A549 (cell line): ENCODE results near the gene ERN2. TPM values are rescaled to one million over a fixed set of nuclear protein-coding genes. Genes with fewer than 3 reads are reported as not detected.
A peak's percentile ranks its signal among the peaks of the same experiment; 100 is the strongest.

Experiments used
- ATAC-seq, 2 experiments: fragments of 200-7000 bp in 1 of 2; fragments of >200 bp in 1 of 2; cut with Nextera tagmentation in 1 of 2; cut with Tn5 transposase in 1 of 2; 3 replicates each; pipeline versions ENCODE4 v1.8.0 to v1.9.1; 2018 to 2020; ENCODE audit warnings: mild to moderate bottlenecking in 1 of 2, moderate library complexity in 1 of 2
- CTCF ChIA-PET: fragments of 300-600 bp; sonication (Branson Sonifier 250); formaldehyde crosslinking; extraction: SDS; loops from one replicate; lab custom pipeline; 2021; ENCODE audit warnings: antibody characterized with exemption, inconsistent platforms; lab: Yijun Ruan, JAX
- POLR2A ChIA-PET: fragments of 350-600 bp; formaldehyde crosslinking; extraction: SDS; loops from one replicate; lab custom pipeline; 2021; ENCODE audit warnings: antibody characterized with exemption, inconsistent platforms; lab: Yijun Ruan, JAX
- DNase-seq, 2 experiments: peaks; one replicate each; pipeline versions ENCODE4 v3.0.0 to v3.0.0-alpha.2; 2011 to 2016; ENCODE audit warnings: low read depth in 1 of 2, low spot score in 1 of 2
- FAIRE-seq: peaks from 2 replicates; lab custom pipeline; 2011; peaks lifted over from hg19 to GRCh38; lab: Jason Lieb, UNC
- H3K27ac ChIP-seq, 2 experiments: fragments of >200 bp; sonication (Bioruptor Twin); formaldehyde crosslinking; 3 replicates each; pipeline ENCODE4 v1.5.1; 2016 to 2017
- H3K4me1 ChIP-seq: fragments of >200 bp; sonication (Bioruptor Twin); formaldehyde crosslinking; 3 replicates; pipeline ENCODE4 v1.6.1; 2016
- H3K4me2 ChIP-seq: fragments of >200 bp; sonication (Bioruptor Twin); formaldehyde crosslinking; 3 replicates; pipeline ENCODE4 v1.6.1; 2016
- H3K4me3 ChIP-seq: fragments of >200 bp; sonication (Bioruptor Twin); formaldehyde crosslinking; 3 replicates; pipeline ENCODE4 v1.5.1; 2016
- H3K9me3 ChIP-seq: fragments of >200 bp; sonication (Bioruptor Twin); formaldehyde crosslinking; 3 replicates; pipeline ENCODE4 v1.6.1; 2016
- EHF ChIP-seq: fragments of 250-450 bp; sonication (Bioruptor Pico); IDR thresholded peaks from 2 replicates; pipeline ENCODE4 v1.5.0; 2020; ENCODE audit warnings: mild to moderate bottlenecking
- EHMT2 ChIP-seq: fragments of 200-600 bp; sonication (generic); IDR thresholded peaks from 2 replicates; pipeline ENCODE4 v1.6.1; 2016; ENCODE audit warnings: antibody characterized with exemption, low read depth, mild to moderate bottlenecking, moderate library complexity
- FOSB ChIP-seq: fragments of 250-450 bp; sonication (Bioruptor Pico); IDR thresholded peaks from 2 replicates; pipeline ENCODE4 v1.5.0; 2020; ENCODE audit warnings: mild to moderate bottlenecking, moderate library complexity
- FOSL2 ChIP-seq, 2 experiments: fragments of 450-650 bp in 1 of 2; fragments of >200 bp in 1 of 2; sonication (Bioruptor Twin) in 1 of 2; formaldehyde crosslinking; IDR thresholded peaks; 2 replicates each; pipeline versions ENCODE4 v1.5.0 to v1.6.1; 2016 to 2020; ENCODE audit warnings: mild to moderate bottlenecking in 1 of 2, moderate library complexity in 1 of 2
- GATA3 ChIP-seq: IDR thresholded peaks from 2 replicates; pipeline ENCODE4 v1.6.1; 2012; ENCODE audit warnings: borderline replicate concordance
- HES2 ChIP-seq: fragments of >200 bp; sonication (Bioruptor Twin); formaldehyde crosslinking; IDR thresholded peaks from 2 replicates; pipeline ENCODE4 v1.6.1; 2016
- PHF8 ChIP-seq: fragments of 200-600 bp; sonication (generic); IDR thresholded peaks from 2 replicates; pipeline ENCODE4 v1.6.1; 2016; ENCODE audit warnings: low read depth, mild to moderate bottlenecking, antibody characterized with exemption, moderate library complexity, borderline replicate concordance
- REST ChIP-seq: fragments of 200-600 bp; sonication (generic); IDR thresholded peaks from 2 replicates; pipeline ENCODE4 v1.6.1; 2016; ENCODE audit warnings: antibody characterized with exemption, mild to moderate bottlenecking, moderate library complexity
- ZFP36 ChIP-seq: fragments of 450-650 bp; IDR thresholded peaks from 2 replicates; pipeline ENCODE4 v1.6.1; 2014; ENCODE audit warnings: borderline replicate concordance; ENCODE audit not compliant: partially characterized antibody
- WGBS: methylation state at CpG from one replicate; pipeline ENCODE4 v1.1.6; 2017; ENCODE audit errors: missing lambda C conversion rate; 5-methylcytosine and 5-hydroxymethylcytosine counted together
- polyA plus RNA-seq, 4 experiments: library from polyadenylated mRNA; depleted of rRNA in 3 of 4; stranded (reverse); fragments of >200 nt; fragmentation: RNase III in 1 of 4; extraction: RNeasy Plus Mini Kit Qiagen cat#74134 plus additional on column Dnase treatment in 1 of 4; gene quantifications; 2 replicates in 3 of 4; 3 replicates in 1 of 4; pipeline ENCODE4 v1.2.3, GENCODE V29; 2011 to 2017
- TF ChIP-seq, protein P1 (sequence below): IDR thresholded peaks from 2 replicates; pipeline ENCODE4 v1.6.1; 2012

Gene ERN2
- polyA plus RNA-seq, 2 of the 4 experiments (the other 2 are of a cell fraction) = not detected

DNA sequence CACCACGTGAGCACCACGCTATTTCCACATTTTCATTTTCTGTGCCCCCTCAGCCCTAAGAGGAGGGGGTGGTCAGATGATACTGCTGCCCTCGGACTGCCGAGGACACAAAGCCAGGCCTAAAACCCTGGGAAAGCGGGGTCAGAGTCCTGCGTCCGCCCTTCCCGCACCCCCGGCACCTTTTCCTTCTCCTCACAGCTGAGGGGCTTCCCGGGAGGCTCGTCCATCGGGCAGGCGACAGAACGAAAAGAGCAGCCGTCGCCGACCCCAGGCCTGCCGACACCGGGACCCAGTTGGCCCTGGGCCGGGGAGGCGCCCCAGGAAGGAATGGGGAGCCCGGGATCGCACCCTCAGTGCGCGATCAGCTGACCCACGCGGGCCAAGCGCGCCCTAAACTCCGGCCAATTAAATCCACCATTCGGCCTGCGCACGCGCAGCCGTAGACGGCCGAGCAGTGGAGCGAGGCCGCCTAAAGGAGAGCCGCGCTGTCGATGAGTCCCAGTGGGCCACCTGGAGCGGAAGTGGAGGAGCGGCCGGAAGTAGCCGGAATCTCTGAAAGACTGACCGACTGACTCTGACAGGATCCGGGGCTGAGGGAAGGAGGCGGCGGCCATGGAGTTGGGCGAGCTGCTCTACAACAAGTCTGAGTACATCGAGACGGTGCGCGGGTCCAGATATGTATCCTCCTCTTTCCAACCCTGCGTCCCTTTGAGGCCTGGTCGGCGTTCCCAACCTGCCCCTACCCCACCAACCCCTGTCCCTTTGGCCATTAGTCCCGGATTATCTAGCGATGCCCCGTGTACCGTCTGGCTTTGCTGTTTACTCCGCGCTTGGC, 71.9 kb downstream of the ERN2 start, which contains the start of the genes DCTN5 and PALB2 (continued):
- TF ChIP-seq REST (no peak), GATA3 (no peak; the same call in 1 of the 2 replicates), FOSL2 (IDR thresholded peaks at IDR 0.05) (no peak), FOSL2 (CRISPR knock-in tag; IDR thresholded peaks at IDR 0.05) (no peak), HES2 (no peak), ZFP36 (no peak), EHMT2 (no peak), FOSB (CRISPR knock-in tag) (no peak)
- TF ChIP-seq, protein P1, sequence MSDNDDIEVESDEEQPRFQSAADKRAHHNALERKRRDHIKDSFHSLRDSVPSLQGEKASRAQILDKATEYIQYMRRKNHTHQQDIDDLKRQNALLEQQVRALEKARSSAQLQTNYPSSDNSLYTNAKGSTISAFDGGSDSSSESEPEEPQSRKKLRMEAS = peak; percentile 92

- no peak; a peak in 1 of 6 replicates for ATAC-seq
- CTCF ChIA-PET = interaction anchor here (0.7 to 1.5 kb wide), 3 partner anchors 10 to 31 kb away, joined by 3 to 4 read pairs (median 3); no protein-coding TSS in a partner anchor
- DNase-seq = peak in 1 of 2 experiments; percentile 34
- POLR2A ChIA-PET = no interaction called here
- peak overlapping the region; percentile 84 for H3K4me3 ChIP-seq
- under 1% methylated on average over 8 of the region's 8 CpGs for WGBS
- TF ChIP-seq PHF8 (no peak), EHF (CRISPR knock-in tag) (no peak)
- TF ChIP-seq, all 56 proteins: peak for 0
- Histone ChIP-seq H3K4me2 (peak overlapping the region; percentile 99), H3K4me1 (peaks cover 16% of the 10 kb centered on the region; the same call in 2 of the 3 replicates), H3K27ac (peak overlapping the region; percentile 79 to 97), H3K9me3 (no peaks in the 10 kb centered on the region)
- FAIRE-seq = no peak
Observed at GRCh38 chr16:23640615-23640930, 72.4 kb downstream of the ERN2 start.

Other genes starting within 250 kb of the ERN2 start
- gene GGA2, start 202.7 kb downstream of the ERN2 start, polyA plus RNA-seq (2011; rRNA removed) = 56.9 and 57.9 TPM in 2 replicates
- 29.9 to 33.1 TPM (median 32.7 TPM) in 3 replicates for gene GGA2, start 202.7 kb downstream of the ERN2 start, polyA plus RNA-seq (2017; fragmentation: RNase III; extraction: RNeasy Plus Mini Kit Qiagen cat#74134 plus additional on column Dnase treatment)
- 45.2 and 68.6 TPM in 2 replicates for gene EARS2, start 155.9 kb downstream of the ERN2 start, polyA plus RNA-seq (2011; rRNA removed)
- gene EARS2, start 155.9 kb downstream of the ERN2 start, polyA plus RNA-seq (2017; fragmentation: RNase III; extraction: RNeasy Plus Mini Kit Qiagen cat#74134 plus additional on column Dnase treatment) = 25.2 to 30.8 TPM (median 30.4 TPM) in 3 replicates
- 75.2 and 78.0 TPM in 2 replicates for gene UBFD1, start 155.5 kb downstream of the ERN2 start, polyA plus RNA-seq (2011; rRNA removed)
- 58.1 to 60.0 TPM (median 58.6 TPM) in 3 replicates for gene UBFD1, start 155.5 kb downstream of the ERN2 start, polyA plus RNA-seq (2017; fragmentation: RNase III; extraction: RNeasy Plus Mini Kit Qiagen cat#74134 plus additional on column Dnase treatment)
- gene NDUFAB1, start 116.9 kb downstream of the ERN2 start, polyA plus RNA-seq (2011; rRNA removed) = 160 and 277 TPM in 2 replicates
- 162 to 168 TPM (median 167 TPM) in 3 replicates for gene NDUFAB1, start 116.9 kb downstream of the ERN2 start, polyA plus RNA-seq (2017; fragmentation: RNase III; extraction: RNeasy Plus Mini Kit Qiagen cat#74134 plus additional on column Dnase treatment)
- gene PALB2, start 71.9 kb downstream of the ERN2 start, polyA plus RNA-seq (2011; rRNA removed) = 14.7 and 17.4 TPM in 2 replicates
- 11.9 to 15.0 TPM (median 13.9 TPM) in 3 replicates for gene PALB2, start 71.9 kb downstream of the ERN2 start, polyA plus RNA-seq (2017; fragmentation: RNase III; extraction: RNeasy Plus Mini Kit Qiagen cat#74134 plus additional on column Dnase treatment)
- gene DCTN5, start 71.8 kb downstream of the ERN2 start, polyA plus RNA-seq (2011; rRNA removed) = 91.1 TPM in 2 replicates
- gene DCTN5, start 71.8 kb downstream of the ERN2 start, polyA plus RNA-seq (2017; fragmentation: RNase III; extraction: RNeasy Plus Mini Kit Qiagen cat#74134 plus additional on column Dnase treatment) = 64.6 to 70.4 TPM (median 66.2 TPM) in 3 replicates
- gene PLK1, start 34.3 kb downstream of the ERN2 start, polyA plus RNA-seq (2011; rRNA removed) = 52.8 and 71.9 TPM in 2 replicates
- 108 to 117 TPM (median 114 TPM) in 3 replicates for gene PLK1, start 34.3 kb downstream of the ERN2 start, polyA plus RNA-seq (2017; fragmentation: RNase III; extraction: RNeasy Plus Mini Kit Qiagen cat#74134 plus additional on column Dnase treatment)
- gene CHP2, start 41.8 kb upstream of the ERN2 start, polyA plus RNA-seq (2011; rRNA removed) = not detected in 2 replicates
- not detected in 3 replicates for gene CHP2, start 41.8 kb upstream of the ERN2 start, polyA plus RNA-seq (2017; fragmentation: RNase III; extraction: RNeasy Plus Mini Kit Qiagen cat#74134 plus additional on column Dnase treatment)
- gene PRKCB, start 122.8 kb upstream of the ERN2 start, polyA plus RNA-seq (2011; rRNA removed) = 0.22 and 0.29 TPM in 2 replicates
- 0.01 to 0.13 TPM (median 0.09 TPM) in 3 replicates for gene PRKCB, start 122.8 kb upstream of the ERN2 start, polyA plus RNA-seq (2017; fragmentation: RNase III; extraction: RNeasy Plus Mini Kit Qiagen cat#74134 plus additional on column Dnase treatment)